Liver (tissue), 9 donors: ENCODE data around the gene LMOD3. TPM values are rescaled to one million over a fixed set of nuclear protein-coding genes. Genes with fewer than 3 reads are reported as not detected.
A peak's percentile ranks its signal among the peaks of the same experiment; 100 is the strongest.

Experiments
- DNase-seq: peaks from one replicate; pipeline ENCODE4 v3.0.0-alpha.2; 2017; ENCODE audit warnings: low spot score
- H3K27ac ChIP-seq, 2 donors: one replicate each; pipeline ENCODE4 v1.7.0; 2013; ENCODE audit warnings: inconsistent platforms in 2 of 2, low read length in 2 of 2, control low read depth in 1 of 2, low read depth in 1 of 2, mild to moderate bottlenecking in 1 of 2
- H3K27me3 ChIP-seq, 4 donors: one replicate each; pipeline versions ENCODE4 v1.6.1 to v1.7.0; 2013; ENCODE audit warnings: low read length in 3 of 4, inconsistent platforms in 1 of 4, mild to moderate bottlenecking in 1 of 4, moderate library complexity in 1 of 4; ENCODE audit not compliant: control insufficient read depth in 4 of 4, insufficient read depth in 4 of 4
- H3K36me3 ChIP-seq, 4 donors: one replicate each; pipeline versions ENCODE4 v1.6.1 to v1.7.0; 2013; ENCODE audit warnings: low read length in 3 of 4, mild to moderate bottlenecking in 3 of 4, low read depth in 1 of 4, moderate library complexity in 1 of 4; ENCODE audit not compliant: control insufficient read depth in 4 of 4, insufficient read depth in 3 of 4
- H3K4me1 ChIP-seq, 4 donors: one replicate each; pipeline versions ENCODE4 v1.6.1 to v1.7.0; 2013; ENCODE audit warnings: low read length in 3 of 4, mild to moderate bottlenecking in 3 of 4, moderate library complexity in 1 of 4; ENCODE audit not compliant: control insufficient read depth in 4 of 4, insufficient read depth in 4 of 4
- H3K4me3 ChIP-seq, 3 donors: one replicate each; pipeline versions ENCODE4 v1.6.1 to v1.7.0; 2013; ENCODE audit warnings: low read length in 3 of 3, control low read depth in 1 of 3, low read depth in 1 of 3, mild to moderate bottlenecking in 1 of 3
- H3K9ac ChIP-seq, 2 donors: one replicate each; pipeline ENCODE4 v1.7.0; 2013; ENCODE audit warnings: low read length in 2 of 2, mild to moderate bottlenecking in 2 of 2, moderate library complexity in 2 of 2, control low read depth in 1 of 2, low read depth in 1 of 2
- H3K9me3 ChIP-seq, 4 donors: one replicate each; pipeline versions ENCODE4 v1.6.1 to v1.7.0; 2013; ENCODE audit warnings: low read length in 3 of 4; ENCODE audit not compliant: control insufficient read depth in 4 of 4
- ATF3 ChIP-seq: IDR thresholded peaks from 2 replicates; pipeline ENCODE4 v1.6.1; 2016; ENCODE audit warnings: antibody characterized with exemption
- CTCF ChIP-seq: fragments of 150-350 bp; IDR thresholded peaks from 2 replicates; pipeline ENCODE4 v1.5.1; 2017; ENCODE audit warnings: improper control_type of control experiment, low read depth, low read length; ENCODE audit not compliant: missing input control
- EGR1 ChIP-seq, 2 donors: IDR thresholded peaks; 2 replicates each; pipeline ENCODE4 v1.6.1; 2016 to 2018; ENCODE audit warnings: antibody characterized with exemption in 2 of 2, low read depth in 2 of 2
- FOXA1 ChIP-seq: IDR thresholded peaks from 2 replicates; pipeline ENCODE4 v1.6.1; 2016; ENCODE audit warnings: antibody characterized with exemption
- FOXA2 ChIP-seq: IDR thresholded peaks from 2 replicates; pipeline ENCODE4 v1.6.1; 2016; ENCODE audit warnings: antibody characterized with exemption
- GABPA ChIP-seq, 2 donors: IDR thresholded peaks in 1 of 2; conservative IDR thresholded peaks in 1 of 2; 2 replicates each; pipeline ENCODE4 v1.6.1; 2016; ENCODE audit warnings: antibody characterized with exemption in 2 of 2, mild to moderate bottlenecking in 1 of 2, moderate library complexity in 1 of 2
- HNF4A ChIP-seq, 2 donors: conservative IDR thresholded peaks; 2 replicates each; pipeline ENCODE4 v1.6.1; 2016; ENCODE audit warnings: antibody characterized with exemption in 2 of 2, mild to moderate bottlenecking in 2 of 2
- HNF4G ChIP-seq: IDR thresholded peaks from 2 replicates; pipeline ENCODE4 v1.6.1; 2016; ENCODE audit warnings: antibody characterized with exemption
- JUND ChIP-seq, 2 donors: IDR thresholded peaks; 2 replicates each; pipeline ENCODE4 v1.6.1; 2016; ENCODE audit warnings: antibody characterized with exemption in 2 of 2
- MAX ChIP-seq: IDR thresholded peaks from 2 replicates; pipeline ENCODE4 v1.6.1; 2016; ENCODE audit warnings: antibody characterized with exemption
- RAD21 ChIP-seq, 2 donors: IDR thresholded peaks; 2 replicates each; pipeline ENCODE4 v1.6.1; 2016; ENCODE audit warnings: antibody characterized with exemption in 2 of 2, mild to moderate bottlenecking in 2 of 2
- REST ChIP-seq: IDR thresholded peaks from 2 replicates; pipeline ENCODE4 v1.6.1; 2016; ENCODE audit warnings: antibody characterized with exemption, mild to moderate bottlenecking
- RXRA ChIP-seq, 2 donors: IDR thresholded peaks; 2 replicates each; pipeline ENCODE4 v1.6.1; 2017 to 2018; ENCODE audit warnings: antibody characterized with exemption in 2 of 2, mild to moderate bottlenecking in 1 of 2
- SP1 ChIP-seq: IDR thresholded peaks from 2 replicates; pipeline ENCODE4 v1.6.1; 2018; ENCODE audit warnings: antibody characterized with exemption, mild to moderate bottlenecking
- TAF1 ChIP-seq: conservative IDR thresholded peaks from 2 replicates; pipeline ENCODE4 v1.6.1; 2016; ENCODE audit warnings: antibody characterized with exemption, mild to moderate bottlenecking
- YY1 ChIP-seq: IDR thresholded peaks from 2 replicates; pipeline ENCODE4 v1.6.1; 2016; ENCODE audit warnings: antibody characterized with exemption, mild to moderate bottlenecking
- ZBTB33 ChIP-seq: IDR thresholded peaks from 2 replicates; pipeline ENCODE4 v1.6.1; 2016; ENCODE audit warnings: antibody characterized with exemption
- WGBS: extraction: QIAGEN DNeasy Blood & Tissue Kit; methylation state at CpG from one replicate; pipeline ENCODE4 v1.1.7; 2013; 5-methylcytosine and 5-hydroxymethylcytosine counted together
- polyA plus RNA-seq, 2 donors: library from polyadenylated mRNA; stranded (reverse) in 1 of 2; unstranded in 1 of 2; fragments of 200-250 nt in 1 of 2; fragments of >200 nt in 1 of 2; fragmentation: Nextera tagmentation in 1 of 2; extraction: Ambion mirVana in 1 of 2; gene quantifications; one replicate each; pipeline versions ENCODE4 v1.2.1 to v1.2.3, GENCODE V29; 2013 to 2015
- total RNA-seq, 2 donors: library from RNA; depleted of rRNA; stranded (reverse); fragments of >200 nt; gene quantifications; one replicate each; pipeline ENCODE4 v1.2.3, GENCODE V29; 2014
- donor health status: healthy.
- donor health status: healthy.
- donor health status: healthy.
- donor health status: healthy.
- donor health status: healthy.

LMOD3 gene
- total and polyA plus RNA-seq, 4 donors = 0.02 to 0.04 TPM; not detected in 2

- TF ChIP-seq EGR1 (IDR thresholded peaks at IDR 0.05; ENCODE audit: low read depth in 2 of 2) (no peak), ZBTB33 (no peak), ATF3 (no peak), YY1 (no peak), RAD21 (IDR thresholded peaks at IDR 0.05) (no peak), JUND (IDR thresholded peaks at IDR 0.05) (no peak), FOXA2 (no peak)
These were observed 882 bp downstream of the LMOD3 start (continued) for GRCh38 chr3:69121513-69121912.

GRCh38 chr3:69120879-69121464 is 1.4 kb downstream of the LMOD3 start:
- no peaks in the 10 kb centered on the region for H3K27me3 ChIP-seq
- H3K9me3 ChIP-seq = no peaks in the 10 kb centered on the region
- no peak overlapping the region for H3K27ac ChIP-seq
- no peak overlapping the region for H3K9ac ChIP-seq
- H3K4me1 ChIP-seq = no peaks in the 10 kb centered on the region
- no peak overlapping the region for H3K4me3 ChIP-seq
- WGBS = 1% methylated on average over 1 of the region's 1 CpG
- peak; percentile 77 for DNase-seq
- TF ChIP-seq CTCF (peak; percentile 91), ZBTB33 (no peak), RAD21 (IDR thresholded peaks at IDR 0.05) (peak; percentile 88 to 93)
- no peaks in the 10 kb centered on the region for H3K36me3 ChIP-seq

- Histone ChIP-seq H3K4me1 (no peaks in the 10 kb centered on the region), H3K27me3 (no peaks in the 10 kb centered on the region), H3K9ac (no peak overlapping the region), H3K4me3 (no peak overlapping the region), H3K36me3 (no peaks in the 10 kb centered on the region), H3K27ac (no peak overlapping the region), H3K9me3 (no peaks in the 10 kb centered on the region)
- DNase-seq = no peak
- WGBS = 89% methylated on average over 5 of the region's 5 CpGs
- TF ChIP-seq HNF4G = no peak
- no peak for TF ChIP-seq CTCF
- no peak for TF ChIP-seq FOXA1
- TF ChIP-seq HNF4A (conservative IDR thresholded peaks at IDR 0.05) = no peak
- TF ChIP-seq EGR1 (IDR thresholded peaks at IDR 0.05; ENCODE audit: low read depth in 2 of 2) = no peak
- no peak for TF ChIP-seq JUND (IDR thresholded peaks at IDR 0.05)
- no peak for TF ChIP-seq GABPA (IDR thresholded peaks at IDR 0.05 in 1 of 2, conservative IDR thresholded peaks at IDR 0.05 in 1 of 2)
- no peak for TF ChIP-seq RXRA (IDR thresholded peaks at IDR 0.05)
- TF ChIP-seq SP1 = no peak
- TF ChIP-seq TAF1 = no peak
- TF ChIP-seq MAX = no peak
- TF ChIP-seq REST = no peak
- TF ChIP-seq ATF3 = no peak
These were observed 2.7 kb downstream of the LMOD3 start for GRCh38 chr3:69119681-69120080.
